ENCODE data around the gene RAPGEF2. TPM values are rescaled to one million over a fixed set of nuclear protein-coding genes. Genes with fewer than 3 reads are reported as not detected.

The RAPGEF2 gene
- total RNA-seq, 1 experiment from 2014 or later: 21.2 TPM

- Histone ChIP-seq H3K27ac (ENCODE audit: low read length) (no peak overlapping the region), H3K4me3 (ENCODE audit: low read length) (no peak overlapping the region), H3K4me2 (ENCODE audit: low read length) (peak overlapping the region; percentile 54), H3K4me1 (ENCODE audit: insufficient read depth, low read length) (peaks cover 43% of the 10 kb centered on the region), H3K9ac (ENCODE audit: low read length) (no peak overlapping the region), H2AFZ (ENCODE audit: low read length) (no peak overlapping the region), H3F3A (ENCODE audit: low read length, unreplicated experiment) (no peaks in the 10 kb centered on the region), H3K9me3 (ENCODE audit: low read length) (no peaks in the 10 kb centered on the region), H3K36me3 (ENCODE audit: low read depth, low read length) (no peaks in the 10 kb centered on the region), H3K9me2 (replicated peaks; ENCODE audit: low read length) (no peaks in the 10 kb centered on the region), H3K27me3 (ENCODE audit: low read length) (no peaks in the 10 kb centered on the region), H4K20me1 (ENCODE audit: low read length) (no peaks in the 10 kb centered on the region), H3K79me2 (ENCODE audit: low read length) (0 out of 2 replicates have a peak, but pooled peaks cover 3% of the 10 kb centered on the region)
- ATAC-seq: peak; percentile 29
- CTCF ChIA-PET: no interaction called here
- no peak for DNase-seq
- POLR2A ChIA-PET (ENCODE audit: unreplicated experiment): interaction anchor here (0.5 to 0.6 kb wide), 2 partner anchors 192 to 403 kb away, joined by 3 to 5 read pairs; no protein-coding TSS in a partner anchor
- BruUV-seq (replicated peaks): no TSS peak
- TF ChIP-seq EZH2phosphoT487 (IDR thresholded peaks at IDR 0.05; ENCODE audit: borderline replicate concordance, low read length) (no peak), EZH2 (IDR thresholded peaks at IDR 0.05; ENCODE audit: low read length, unreplicated experiment) (no peak)
- TF ChIP-seq, protein P1, sequence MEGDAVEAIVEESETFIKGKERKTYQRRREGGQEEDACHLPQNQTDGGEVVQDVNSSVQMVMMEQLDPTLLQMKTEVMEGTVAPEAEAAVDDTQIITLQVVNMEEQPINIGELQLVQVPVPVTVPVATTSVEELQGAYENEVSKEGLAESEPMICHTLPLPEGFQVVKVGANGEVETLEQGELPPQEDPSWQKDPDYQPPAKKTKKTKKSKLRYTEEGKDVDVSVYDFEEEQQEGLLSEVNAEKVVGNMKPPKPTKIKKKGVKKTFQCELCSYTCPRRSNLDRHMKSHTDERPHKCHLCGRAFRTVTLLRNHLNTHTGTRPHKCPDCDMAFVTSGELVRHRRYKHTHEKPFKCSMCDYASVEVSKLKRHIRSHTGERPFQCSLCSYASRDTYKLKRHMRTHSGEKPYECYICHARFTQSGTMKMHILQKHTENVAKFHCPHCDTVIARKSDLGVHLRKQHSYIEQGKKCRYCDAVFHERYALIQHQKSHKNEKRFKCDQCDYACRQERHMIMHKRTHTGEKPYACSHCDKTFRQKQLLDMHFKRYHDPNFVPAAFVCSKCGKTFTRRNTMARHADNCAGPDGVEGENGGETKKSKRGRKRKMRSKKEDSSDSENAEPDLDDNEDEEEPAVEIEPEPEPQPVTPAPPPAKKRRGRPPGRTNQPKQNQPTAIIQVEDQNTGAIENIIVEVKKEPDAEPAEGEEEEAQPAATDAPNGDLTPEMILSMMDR (conservative IDR thresholded peaks at IDR 0.05; ENCODE audit: low read depth, low read length): no peak
- intact Hi-C loops (cut with micrococcal nuclease): loop anchor here (10.0 kb wide), 1 partner anchor 54 kb away; no protein-coding TSS in a partner anchor
Measured at GRCh38 chr4:159298502-159298901, 195.6 kb downstream of the RAPGEF2 start.

GRCh38 chr4:159303435-159303834 is 200.6 kb downstream of the RAPGEF2 start:
- Histone ChIP-seq H3K36me3 (ENCODE audit: low read depth, low read length) (no peaks in the 10 kb centered on the region), H3K9ac (ENCODE audit: low read length) (no peak overlapping the region), H3F3A (ENCODE audit: low read length, unreplicated experiment) (no peaks in the 10 kb centered on the region), H3K9me3 (ENCODE audit: low read length) (no peaks in the 10 kb centered on the region), H3K4me3 (ENCODE audit: low read length) (no peak overlapping the region), H3K4me1 (ENCODE audit: insufficient read depth, low read length) (peaks cover 15% of the 10 kb centered on the region), H3K79me2 (ENCODE audit: low read length) (no peaks in the 10 kb centered on the region), H3K4me2 (ENCODE audit: low read length) (no peak overlapping the region), H3K27me3 (ENCODE audit: low read length) (no peaks in the 10 kb centered on the region), H4K20me1 (ENCODE audit: low read length) (no peaks in the 10 kb centered on the region), H3K9me2 (replicated peaks; ENCODE audit: low read length) (no peaks in the 10 kb centered on the region), H3K27ac (ENCODE audit: low read length) (no peak overlapping the region), H2AFZ (ENCODE audit: low read length) (no peak overlapping the region)
- no peak for ATAC-seq
- ChIA-PET CTCF (no interaction called here), POLR2A (ENCODE audit: unreplicated experiment) (no interaction called here)
- no TSS peak for BruUV-seq (replicated peaks)
- intact Hi-C loops (cut with micrococcal nuclease): no loop called here
- TF ChIP-seq EZH2phosphoT487 (IDR thresholded peaks at IDR 0.05; ENCODE audit: borderline replicate concordance, low read length): no peak
- TF ChIP-seq, protein P1 (conservative IDR thresholded peaks at IDR 0.05; ENCODE audit: low read depth, low read length): no peak
- no peak for TF ChIP-seq EZH2 (IDR thresholded peaks at IDR 0.05; ENCODE audit: low read length, unreplicated experiment)
- no peak for DNase-seq

DNA sequence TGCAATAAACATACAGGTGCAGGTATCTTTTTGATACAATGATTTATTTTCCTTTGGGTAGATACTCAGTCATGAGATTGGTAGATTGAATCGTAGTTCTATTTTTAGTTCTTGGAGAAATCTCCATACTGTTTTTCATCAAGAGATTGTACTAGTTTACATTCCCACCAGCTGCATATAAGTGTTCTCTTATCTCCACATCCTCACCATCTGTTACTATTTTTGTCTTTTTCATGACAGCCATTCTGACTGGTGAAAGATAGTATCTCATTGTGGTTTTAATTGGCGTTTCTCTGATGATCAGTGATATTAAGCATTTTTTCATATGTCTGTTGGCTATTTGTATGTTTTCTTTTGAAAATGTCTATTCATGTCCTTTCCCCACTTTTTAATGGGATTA is 202.2 kb downstream of the RAPGEF2 start:
- intact Hi-C loops (cut with micrococcal nuclease): no loop called here
- no peak for ATAC-seq
- TF ChIP-seq, protein P1 (conservative IDR thresholded peaks at IDR 0.05; ENCODE audit: low read depth, low read length): no peak
- no peak for TF ChIP-seq EZH2phosphoT487 (IDR thresholded peaks at IDR 0.05; ENCODE audit: borderline replicate concordance, low read length)
- TF ChIP-seq EZH2 (IDR thresholded peaks at IDR 0.05; ENCODE audit: low read length, unreplicated experiment): no peak

More for the DNA sequence above, 202.2 kb downstream of the RAPGEF2 start:
- Histone ChIP-seq H3K4me2 (ENCODE audit: low read length) (no peak overlapping the region), H3K36me3 (ENCODE audit: low read depth, low read length) (no peaks in the 10 kb centered on the region), H3K27ac (ENCODE audit: low read length) (no peak overlapping the region), H3F3A (ENCODE audit: low read length, unreplicated experiment) (no peaks in the 10 kb centered on the region), H3K27me3 (ENCODE audit: low read length) (no peaks in the 10 kb centered on the region), H3K4me3 (ENCODE audit: low read length) (no peak overlapping the region), H3K4me1 (ENCODE audit: insufficient read depth, low read length) (peaks cover 15% of the 10 kb centered on the region), H3K79me2 (ENCODE audit: low read length) (no peaks in the 10 kb centered on the region), H3K9me3 (ENCODE audit: low read length) (no peaks in the 10 kb centered on the region), H3K9ac (ENCODE audit: low read length) (no peak overlapping the region), H3K9me2 (replicated peaks; ENCODE audit: low read length) (no peaks in the 10 kb centered on the region), H4K20me1 (ENCODE audit: low read length) (no peaks in the 10 kb centered on the region), H2AFZ (ENCODE audit: low read length) (no peak overlapping the region)
- no TSS peak for BruUV-seq (replicated peaks)
- no peak for DNase-seq
- ChIA-PET CTCF (no interaction called here), POLR2A (ENCODE audit: unreplicated experiment) (no interaction called here)
